ENCODE results near the gene FAM222A.

FAM222A gene

DNA sequence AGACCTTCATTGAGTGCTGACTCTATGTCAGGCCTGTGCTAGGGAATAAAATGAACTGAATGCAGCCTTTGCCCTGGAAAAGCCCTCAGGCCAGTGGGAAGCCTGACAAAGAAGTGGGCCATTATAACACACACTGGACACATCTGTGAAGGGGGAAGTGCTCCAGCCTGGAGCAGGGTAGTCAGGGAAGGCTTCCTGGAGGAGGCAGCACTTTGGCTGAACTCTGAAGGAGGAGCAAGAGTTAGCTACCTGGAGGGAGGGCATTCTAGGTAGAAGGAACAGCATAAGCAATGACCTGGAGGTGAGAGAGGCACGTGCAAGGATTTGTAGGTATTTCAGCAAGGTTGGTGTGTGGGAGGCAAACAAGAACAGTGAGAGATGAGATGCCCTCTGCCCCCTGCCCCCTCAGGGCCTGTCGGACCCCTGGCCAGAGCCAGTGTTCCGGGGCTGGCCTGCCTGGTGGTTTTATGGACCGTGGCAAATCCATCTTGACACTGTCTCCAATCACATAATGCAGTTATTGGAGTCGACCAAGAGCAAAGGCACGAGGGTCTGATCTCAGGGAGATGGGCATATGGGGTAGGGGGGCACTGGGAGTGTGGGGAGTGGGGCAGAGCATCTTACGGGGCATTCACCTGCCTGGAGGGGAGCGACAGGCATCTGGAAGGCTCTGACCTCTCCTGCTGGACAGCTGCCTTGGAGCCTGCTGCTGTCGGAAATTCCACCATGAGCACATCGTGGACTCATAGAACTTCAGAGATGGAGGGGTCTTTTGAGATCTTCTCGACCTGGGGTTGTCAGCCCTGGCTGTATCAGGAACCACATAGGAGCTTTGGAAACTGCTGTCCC lies 2.7 kb upstream of the FAM222A start:
- DNase-seq (ENCODE audit: low read depth), result no peak

DNA sequence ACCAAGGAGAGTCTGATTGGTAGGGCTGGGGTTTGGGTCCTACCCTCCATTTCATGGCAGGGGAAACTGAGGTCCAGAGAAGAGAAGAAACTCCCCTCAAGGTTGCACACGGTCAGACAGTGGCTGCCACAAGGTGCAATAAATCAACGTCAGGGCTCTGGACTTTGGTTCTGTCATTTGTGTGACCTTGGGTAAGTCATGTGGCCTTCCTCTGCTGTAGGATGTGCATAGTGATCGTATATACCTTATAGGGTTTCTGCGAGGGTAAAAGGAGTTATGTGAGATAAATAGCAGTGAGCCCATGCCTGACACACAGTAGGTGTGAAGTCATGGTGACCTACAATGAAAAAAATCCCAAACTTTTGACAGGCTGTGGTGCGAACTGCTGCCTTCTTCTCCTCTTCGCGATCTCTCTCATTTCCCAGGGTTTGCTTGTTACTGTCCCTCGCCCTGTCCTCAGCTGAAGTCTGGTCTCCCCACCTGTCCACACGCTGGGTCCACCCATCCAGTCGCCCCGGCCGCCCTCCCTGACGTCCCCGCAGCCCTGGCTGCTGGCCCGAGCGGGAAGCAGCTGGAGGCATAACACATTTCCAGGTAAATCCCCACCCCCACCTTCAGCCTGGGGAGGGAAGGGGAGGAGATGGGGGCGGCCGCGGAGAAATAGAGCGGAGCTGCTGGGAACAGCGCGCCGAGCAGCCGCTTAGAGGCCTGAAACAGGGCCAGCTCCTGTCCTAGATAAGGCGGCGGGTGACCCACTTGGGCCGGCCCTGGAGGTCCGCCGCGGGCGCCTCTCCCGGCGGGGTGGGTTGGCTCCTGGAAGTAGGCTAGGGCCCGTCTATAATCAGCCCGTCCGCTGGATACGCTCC lies 1.8 kb upstream of the FAM222A start:
- DNase-seq (ENCODE audit: low read depth), result no peak

DNA sequence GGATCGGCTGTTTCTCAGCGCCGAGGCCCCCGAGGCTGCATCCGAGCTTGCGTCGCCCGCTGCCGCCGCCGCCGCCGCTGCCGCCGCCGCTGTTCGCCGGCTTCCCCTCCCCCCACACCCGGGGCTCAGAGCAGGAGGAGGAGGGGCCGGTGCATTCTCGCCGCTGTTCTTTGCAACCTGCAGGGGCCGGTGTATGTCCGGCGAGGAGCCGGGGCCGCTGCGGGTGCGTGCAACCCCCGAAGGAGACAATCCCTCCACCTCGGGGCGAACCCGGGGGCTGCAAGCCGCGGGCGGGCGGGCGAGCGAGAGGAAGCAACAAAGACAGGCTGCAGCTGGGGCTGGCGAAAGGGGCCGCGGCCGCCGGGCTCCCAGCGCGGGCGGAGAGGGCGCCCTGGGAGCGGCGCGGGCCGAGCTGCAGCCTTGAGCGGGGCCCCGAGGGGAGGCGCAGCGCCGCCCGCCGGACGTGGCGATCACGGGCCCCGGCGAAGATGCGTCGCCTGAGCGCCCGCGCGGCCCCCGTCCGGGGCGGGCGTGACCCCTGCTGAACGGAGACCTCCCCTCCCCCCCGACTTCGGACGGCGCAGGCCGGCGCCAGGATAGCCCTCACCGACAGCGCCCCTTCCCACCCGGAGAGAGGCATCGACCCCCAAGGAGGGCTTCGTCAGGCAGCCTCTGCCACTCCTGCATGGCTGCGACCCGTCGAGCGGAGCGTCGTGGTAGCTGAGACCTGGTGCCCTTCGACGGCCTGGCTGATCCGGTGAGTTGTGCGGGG lies 702 bp downstream of the FAM222A start:
- no peak for DNase-seq (ENCODE audit: low read depth)

DNA sequence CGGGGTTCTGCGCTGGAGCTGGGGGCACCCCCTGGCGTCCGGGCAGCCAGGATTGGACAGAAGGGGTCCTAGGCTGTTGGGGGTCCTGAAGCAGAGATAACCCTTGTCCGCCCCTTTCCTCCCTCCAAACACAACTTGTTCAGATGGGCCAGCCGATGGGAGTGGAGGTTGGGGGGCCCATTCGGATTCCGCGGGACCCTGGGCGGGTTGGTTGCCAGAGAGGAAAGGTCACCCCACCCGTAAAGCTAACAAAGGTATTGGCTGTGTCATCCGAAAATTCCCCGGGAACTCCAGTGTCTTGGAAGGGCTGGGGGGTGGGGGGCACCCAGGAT lies 1.3 kb downstream of the FAM222A start:
- no peak for DNase-seq (ENCODE audit: low read depth)

DNA sequence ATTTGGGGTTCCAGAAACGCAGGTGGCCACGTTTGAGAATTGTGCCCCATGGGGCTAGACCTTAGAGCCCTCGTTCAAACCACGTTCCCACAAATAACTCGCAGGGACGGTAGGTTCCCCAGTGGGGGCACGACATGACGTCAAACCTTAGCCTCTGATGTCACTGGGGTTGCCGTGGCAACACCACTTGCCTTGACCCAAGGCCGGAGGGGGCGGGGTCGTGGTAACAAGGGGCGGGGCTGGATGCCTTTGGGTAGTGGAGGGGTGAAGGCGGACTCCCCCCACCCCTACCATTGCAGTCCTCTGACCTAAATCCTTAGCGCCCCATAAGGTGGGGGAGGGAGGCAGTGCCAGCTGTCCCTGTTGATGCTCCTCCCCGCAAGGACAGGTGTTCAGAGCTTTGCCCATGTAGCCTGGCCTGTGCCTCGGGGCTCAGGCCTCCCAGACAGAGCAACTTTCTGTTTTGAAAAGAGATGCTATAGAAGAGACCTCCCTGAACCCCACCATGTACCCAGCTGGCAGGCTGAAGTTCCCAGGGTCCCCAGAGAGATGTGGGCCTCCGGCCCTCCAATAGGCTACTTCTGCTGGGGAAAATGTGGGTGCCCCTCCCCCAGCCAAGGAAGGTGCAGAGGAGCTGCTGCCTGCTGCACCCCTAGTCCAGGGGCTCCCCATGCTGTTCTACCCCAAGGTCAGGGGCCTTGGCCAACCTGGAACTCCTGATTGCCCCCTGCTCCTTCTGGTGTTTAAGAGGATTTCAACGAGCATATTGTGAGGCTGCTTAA lies 1.9 kb downstream of the FAM222A start:
- DNase-seq (ENCODE audit: low read depth), result no peak

DNA sequence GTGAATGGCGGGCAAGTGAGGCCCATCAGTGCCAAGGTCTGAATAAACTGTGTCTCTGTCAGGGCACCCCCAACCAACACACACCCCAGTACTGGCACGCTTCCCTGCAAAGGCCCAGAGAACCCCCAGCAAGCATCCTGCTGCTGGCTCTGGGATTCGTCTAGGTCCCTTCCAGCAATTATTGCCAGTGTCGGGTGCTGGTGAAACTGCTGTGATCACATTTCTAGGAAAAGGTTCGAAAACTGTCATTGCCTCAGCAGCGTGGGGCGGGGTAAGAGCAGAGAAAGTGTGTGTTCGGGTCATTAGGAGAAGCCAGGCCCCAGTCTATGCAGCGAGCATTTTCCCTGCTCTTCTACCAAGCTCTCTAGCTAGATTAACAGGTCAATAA lies 2.5 kb downstream of the FAM222A start:
- DNase-seq (ENCODE audit: low read depth), result no peak

DNA sequence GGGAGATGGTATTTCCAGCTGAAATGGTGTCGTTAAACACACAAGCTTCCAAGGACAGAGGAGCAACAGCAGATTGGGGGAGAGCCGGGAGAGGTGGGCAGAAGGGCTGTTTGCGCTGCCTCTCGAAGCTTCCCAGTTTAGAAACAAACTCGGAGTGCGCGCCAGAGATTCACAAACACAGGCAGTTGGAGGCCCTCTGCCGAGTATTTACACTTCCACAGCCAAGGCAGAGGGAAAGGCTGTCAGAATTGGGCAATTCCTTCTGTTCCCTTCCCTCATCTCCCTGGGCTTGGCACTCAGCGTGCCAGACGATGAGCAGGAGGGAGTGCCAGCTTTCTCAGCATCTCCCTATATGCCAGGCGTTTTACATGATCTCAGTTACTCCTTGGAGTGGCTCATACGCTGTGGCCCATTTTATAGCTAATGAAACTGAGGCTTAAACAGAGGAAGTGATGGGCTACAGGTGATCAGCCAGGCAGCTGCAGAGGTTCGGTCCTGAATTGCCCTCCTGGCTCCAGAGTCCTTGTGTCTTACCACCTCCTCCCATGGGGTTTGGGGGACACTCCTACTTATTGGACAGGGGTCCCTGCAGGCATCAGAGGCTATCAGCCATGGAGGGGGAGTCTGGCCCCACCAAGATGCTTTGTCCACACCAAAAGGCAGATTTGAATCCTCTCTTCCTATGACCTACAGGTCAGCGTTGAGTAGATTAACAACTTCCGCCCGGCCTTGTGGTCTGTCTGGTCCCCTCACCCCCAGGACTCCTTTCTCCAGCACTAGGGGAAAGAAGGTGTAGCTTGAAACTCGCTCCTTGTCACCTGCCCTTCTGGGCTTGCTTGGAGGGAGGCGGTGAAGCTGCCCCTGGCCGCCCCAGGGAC lies 3.1 kb downstream of the FAM222A start:
- DNase-seq (ENCODE audit: low read depth), result no peak

DNA sequence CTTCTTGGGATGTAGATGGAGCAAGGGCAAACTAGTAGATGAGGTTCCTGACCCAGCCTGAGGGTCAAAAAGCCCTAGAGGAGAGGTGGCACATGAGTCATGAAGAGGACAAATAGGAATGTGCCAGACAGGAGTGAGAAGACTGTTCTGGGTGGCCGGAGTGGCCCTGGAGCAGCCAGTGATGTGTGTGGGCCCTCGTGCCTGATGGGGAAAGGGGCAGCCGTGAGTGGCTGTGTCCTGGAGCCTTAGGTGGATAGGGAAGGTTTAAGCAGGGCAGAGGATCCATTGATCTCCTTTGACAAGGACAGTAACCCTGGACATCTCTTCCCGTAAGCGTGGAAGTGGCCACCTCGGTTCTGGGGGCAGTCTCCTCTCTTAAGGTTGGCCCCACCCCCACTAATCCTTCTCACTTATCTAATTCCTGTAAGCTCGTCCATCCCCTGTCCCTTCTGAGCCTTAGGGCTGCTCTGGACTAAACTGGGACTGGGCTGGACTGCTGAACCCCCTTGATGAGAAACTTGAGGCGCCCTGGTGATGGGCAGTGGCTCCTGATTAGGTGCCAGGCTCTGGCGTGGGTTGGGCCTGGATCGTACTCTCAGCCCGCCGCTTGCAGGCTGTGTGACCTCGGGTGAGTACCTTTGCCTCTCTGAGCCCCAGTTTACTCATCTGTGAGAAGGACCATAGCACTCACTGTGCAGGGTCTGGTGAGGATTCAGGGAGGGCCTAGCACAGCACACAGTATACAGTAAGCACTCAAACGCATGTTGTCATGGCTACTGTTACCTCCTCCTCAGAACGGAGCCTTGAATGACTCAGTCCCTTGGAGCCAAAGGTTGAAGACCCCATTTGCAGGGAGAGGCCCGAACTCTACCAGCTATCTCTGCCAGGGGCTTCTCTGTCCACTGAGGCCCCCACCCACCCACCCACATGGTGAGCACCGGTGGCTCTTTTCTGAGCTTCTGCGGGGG lies 4.0 kb downstream of the FAM222A start:
- no peak for DNase-seq (ENCODE audit: low read depth)

DNA sequence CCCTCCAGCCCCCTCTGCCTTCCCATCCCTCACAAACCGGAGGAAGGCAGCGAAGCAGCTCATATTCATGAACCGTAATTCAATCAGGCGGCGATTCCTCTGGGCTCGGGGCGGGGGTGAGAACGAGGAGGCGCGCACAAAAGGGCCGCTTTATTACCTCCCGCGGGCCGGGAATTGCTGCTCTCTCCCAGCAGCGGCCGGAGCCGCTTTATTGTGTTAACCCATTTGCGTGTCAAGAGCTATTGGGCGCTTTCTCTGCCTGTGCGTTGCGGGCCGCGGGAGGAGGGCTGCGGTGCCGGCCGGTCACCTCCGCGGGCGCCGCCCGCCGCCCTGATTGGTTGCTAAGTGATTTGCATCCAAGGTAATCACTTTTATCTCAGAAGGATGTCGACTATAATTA lies 4.8 kb downstream of the FAM222A start:
- DNase-seq (ENCODE audit: low read depth), result no peak

DNA sequence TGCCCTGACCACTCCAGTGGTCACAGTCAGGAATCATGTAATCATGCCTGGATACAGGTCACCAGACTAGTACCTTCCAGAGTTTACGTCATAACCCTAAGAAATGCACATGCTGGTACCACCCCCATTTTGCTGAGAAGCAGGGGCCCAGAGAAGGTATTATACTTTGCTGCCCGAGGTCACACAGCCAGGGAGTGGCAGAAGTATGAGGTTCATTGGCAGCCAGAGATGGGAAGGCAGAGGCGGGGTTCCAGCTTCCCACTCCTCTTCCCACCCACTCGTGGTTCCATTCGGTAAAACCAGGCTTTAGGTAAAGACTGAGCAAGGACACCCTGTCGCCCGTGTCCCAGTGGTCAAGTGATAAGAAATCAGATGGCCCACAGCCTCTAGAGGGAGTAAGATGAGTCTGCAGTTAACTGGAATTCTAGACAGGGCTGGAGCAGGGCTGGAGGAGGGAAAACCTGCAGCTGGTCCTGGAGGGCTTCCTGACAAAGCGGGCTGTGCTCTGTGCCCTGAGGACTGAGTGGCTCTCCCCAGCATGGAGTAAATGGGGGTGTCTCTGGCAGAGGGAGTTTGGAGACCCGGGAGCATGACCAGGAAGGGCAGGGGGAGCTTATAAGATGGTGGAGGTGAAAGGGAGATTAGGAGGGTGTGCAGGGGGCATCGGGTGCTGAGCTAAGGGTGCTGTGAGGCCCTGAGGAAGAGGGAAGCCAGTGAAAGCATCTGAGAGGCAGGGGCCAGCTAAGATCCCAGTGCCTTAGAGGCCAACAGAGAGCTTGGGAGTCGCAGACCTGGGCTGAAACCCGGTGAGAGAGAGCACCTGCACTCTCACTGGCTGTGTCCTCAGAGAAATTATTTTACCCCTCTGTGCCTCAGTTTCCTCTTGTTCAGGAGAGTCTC lies 5.7 kb downstream of the FAM222A start:
- no peak for DNase-seq (ENCODE audit: low read depth)

DNA sequence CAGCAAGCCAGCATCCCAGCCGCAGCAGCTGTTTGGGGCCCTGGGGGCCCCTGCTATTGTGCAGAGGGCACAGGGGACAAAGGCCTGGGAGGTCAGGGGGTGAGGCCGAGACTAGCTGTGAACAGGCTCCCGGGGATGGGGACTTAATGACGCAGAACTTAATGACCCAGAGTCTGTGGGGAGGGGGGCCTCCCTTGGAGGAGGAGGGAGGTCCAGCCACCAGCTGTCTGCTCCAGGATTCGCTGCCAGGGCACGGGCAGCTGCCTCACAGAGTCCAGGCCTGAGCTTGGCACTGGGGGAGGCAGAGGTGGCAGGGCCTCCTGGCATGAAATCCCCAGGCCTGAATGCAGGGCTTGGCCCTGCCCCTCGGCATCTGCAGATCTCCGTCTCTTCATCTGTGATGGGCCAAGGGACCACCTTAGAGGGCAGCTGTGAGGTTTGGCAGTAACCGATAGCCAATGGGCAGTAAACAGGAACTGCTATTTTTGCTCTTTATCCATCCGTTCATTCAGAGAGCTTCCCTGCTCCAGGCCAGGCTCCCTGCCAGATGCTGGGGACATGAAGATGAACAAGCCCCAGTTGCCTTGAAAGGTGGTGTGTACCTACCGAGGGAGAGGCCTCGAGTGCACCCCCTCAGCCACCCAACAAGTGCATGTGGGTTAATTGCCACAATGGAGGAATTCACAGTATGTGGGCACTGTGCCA lies 6.7 kb downstream of the FAM222A start:
- DNase-seq (ENCODE audit: low read depth), result no peak

DNA sequence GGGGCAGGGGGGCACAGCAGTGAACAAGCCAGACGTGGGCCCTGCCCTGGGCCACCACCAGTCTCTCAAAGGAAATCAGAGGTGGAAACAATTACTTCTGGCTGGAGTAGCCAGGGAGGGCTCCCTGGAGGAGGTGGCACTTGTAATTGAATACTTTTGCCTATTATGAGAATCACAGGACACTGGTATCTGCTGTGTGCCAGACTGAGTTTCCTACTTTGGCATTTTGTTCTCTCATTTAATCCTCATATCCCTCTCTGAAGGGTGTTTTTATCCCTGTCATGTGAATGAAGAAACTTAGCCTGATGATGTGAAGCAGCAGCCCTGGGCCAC lies 7.2 kb downstream of the FAM222A start:
- no peak for DNase-seq (ENCODE audit: low read depth)

DNA sequence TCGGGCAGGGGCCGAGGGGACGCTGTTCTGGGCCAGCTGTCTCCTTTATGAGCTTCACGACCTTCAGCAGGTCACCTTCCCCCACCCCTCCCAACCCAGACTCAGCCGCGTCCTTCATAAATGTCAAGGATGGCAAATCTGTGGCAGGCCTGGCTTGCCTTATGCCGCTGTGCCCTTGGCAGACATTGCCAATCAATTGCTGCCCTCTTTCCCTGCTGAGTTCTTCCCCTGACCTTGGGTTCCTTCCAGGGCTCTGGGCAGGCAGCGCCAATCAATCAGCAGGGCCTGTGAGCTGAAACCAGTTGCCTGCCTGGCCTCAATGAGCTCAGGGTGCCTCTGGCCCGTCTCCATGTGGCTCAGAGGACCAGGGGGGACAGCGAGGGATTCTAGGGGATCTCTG lies 7.7 kb downstream of the FAM222A start:
- no peak for DNase-seq (ENCODE audit: low read depth)

DNA sequence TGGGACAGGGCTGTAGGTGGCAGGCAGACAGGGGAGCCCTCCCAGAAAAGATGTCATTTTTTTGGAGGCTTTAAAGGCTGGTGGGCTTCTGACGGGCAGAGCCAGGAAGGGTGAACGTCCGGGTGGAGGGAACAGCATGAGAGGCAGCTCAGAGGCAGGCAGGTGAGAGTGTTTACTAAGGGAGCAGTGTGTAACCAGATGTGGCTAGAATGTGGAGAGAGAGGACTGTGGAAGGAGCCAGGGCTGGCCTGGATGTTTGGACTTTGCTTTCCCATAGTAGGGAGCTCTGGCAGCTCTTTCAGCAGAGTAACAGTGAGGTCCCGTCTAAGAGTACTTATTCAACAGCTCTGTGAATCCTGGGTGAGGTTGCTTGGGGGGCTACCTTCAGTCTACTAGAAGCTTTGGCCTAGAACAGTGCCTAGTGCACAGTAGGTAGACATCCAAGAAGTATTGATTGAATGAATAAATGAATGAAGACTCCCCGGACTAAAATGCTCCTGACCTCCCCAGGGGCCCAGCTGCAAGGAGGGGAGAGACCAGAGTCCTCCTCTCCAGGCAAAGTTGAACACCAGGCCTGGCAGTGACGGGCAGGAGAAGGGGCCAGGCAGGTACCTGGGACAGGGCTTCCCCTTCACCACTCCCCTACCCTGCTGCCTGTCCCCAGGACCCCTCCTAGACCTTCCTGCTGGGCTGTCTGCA lies 8.5 kb downstream of the FAM222A start:
- DNase-seq (ENCODE audit: low read depth), result no peak

DNA sequence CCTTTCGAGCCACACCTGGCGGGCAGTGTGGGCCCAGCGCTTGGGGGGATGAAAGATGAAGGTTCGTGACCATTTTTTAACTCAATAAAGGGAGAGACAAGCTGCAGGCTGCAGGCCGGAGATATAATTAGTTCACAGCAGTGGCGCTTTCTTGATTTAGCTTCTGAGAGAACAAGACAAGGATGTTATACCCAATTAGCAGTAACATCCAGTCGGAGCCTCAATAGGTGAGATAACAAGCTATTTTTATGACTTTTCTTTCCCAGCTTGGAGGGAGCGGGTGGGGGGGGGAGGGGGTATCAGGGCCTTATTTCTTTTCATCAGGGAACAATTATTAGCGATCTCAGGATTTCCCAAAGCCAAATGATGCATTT lies 9.1 kb downstream of the FAM222A start:
- no peak for DNase-seq (ENCODE audit: low read depth)

DNA sequence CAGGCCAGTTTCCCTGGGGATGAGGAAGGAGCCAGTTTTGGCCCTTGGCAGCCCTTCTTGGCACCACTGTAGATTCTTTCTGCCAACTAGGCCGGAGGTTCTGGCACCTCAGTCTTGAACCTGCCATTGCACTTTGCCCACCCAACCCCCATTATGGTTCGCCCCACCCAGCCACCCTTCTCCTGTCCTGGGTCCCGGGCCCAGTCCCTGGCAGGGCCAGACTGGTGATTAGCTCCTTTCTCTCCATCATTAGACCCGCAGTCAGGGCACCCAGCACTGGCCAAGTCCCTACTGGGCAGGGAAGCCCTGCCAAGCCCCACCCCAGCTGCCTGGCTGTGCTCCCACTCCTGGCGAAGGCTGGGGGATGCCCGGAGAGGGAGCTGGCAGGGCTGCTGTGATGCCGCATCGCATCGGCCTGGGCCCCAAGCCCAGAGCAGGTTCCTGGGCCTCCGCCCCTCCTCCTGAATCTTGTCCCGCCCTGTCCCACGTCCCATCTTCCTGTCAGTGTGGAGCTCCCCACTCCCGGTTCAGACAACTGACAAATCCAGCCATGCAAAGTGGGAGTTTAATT lies 9.8 kb downstream of the FAM222A start:
- no peak for DNase-seq (ENCODE audit: low read depth)

DNA sequence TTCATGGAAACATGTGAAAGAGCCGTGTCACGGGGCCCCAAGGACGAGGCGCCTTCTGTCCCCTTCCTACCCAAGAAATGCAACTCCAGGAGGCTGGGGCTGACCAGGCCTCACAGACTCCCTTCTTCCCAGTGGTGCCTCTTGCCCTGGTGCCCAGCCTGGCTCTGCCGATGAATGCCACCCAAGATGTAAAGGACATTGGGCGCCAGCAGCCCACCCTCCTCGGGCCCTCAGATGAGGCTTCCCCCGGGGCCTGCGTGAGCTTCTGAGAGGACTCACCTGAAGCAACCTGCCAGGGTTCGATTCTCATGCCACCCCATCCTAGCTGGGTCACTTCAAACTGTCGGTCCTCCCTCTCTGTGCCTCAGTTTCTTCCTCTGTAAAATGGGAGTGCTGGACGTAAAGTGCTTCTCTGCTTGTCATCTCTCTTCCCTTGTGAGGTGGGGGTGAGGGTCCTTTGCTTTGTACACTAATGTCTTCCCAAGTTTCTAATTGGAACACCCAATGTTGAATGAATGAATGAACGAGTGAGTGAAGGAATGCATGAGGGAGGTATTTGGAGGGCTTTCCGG lies 10.8 kb downstream of the FAM222A start:
- no peak for DNase-seq (ENCODE audit: low read depth)
